GM18951 (cell line): ENCODE measurements around the gene NHSL2.

Experiments
- POLR2A ChIP-seq: IDR thresholded peaks from 4 replicates; pipeline ENCODE4 v1.6.1; 2011; ENCODE audit warnings: mild to moderate bottlenecking; ENCODE audit not compliant: insufficient read length, insufficient read depth; ENCODE audit errors: extremely low read depth
- in situ Hi-C: fragments of 300-500 bp; cut with MboI; formaldehyde crosslinking; loops from one replicate; pipeline ENCODE4 v1.12.0; 2022; ENCODE audit warnings: low sequenced_read_pairs, mixed read lengths, inconsistent platforms; ENCODE audit not compliant: unreplicated experiment

Gene NHSL2

GRCh38 chrX:72031118-72031517, 120.5 kb downstream of the NHSL2 start:
- in situ Hi-C loops = no loop called here

GRCh38 chrX:72031634-72032033, 121.0 kb downstream of the NHSL2 start:
- no peak for TF ChIP-seq POLR2A
- in situ Hi-C loops = no loop called here

More at GRCh38 chrX:72031118-72031517, 120.5 kb downstream of the NHSL2 start:
- no peak for TF ChIP-seq POLR2A

GRCh38 chrX:72037601-72038000, 127.0 kb downstream of the NHSL2 start:
- in situ Hi-C loops = no loop called here
- TF ChIP-seq POLR2A = no peak

- TF ChIP-seq POLR2A = no peak
- in situ Hi-C loops = no loop called here
Observed at GRCh38 chrX:72038016-72038415, 127.4 kb downstream of the NHSL2 start.

- no peak for TF ChIP-seq POLR2A
- in situ Hi-C loops = no loop called here
Observed at GRCh38 chrX:72038868-72039267, 128.2 kb downstream of the NHSL2 start.

- in situ Hi-C loops = no loop called here
- TF ChIP-seq POLR2A = no peak
Observed at GRCh38 chrX:72040506-72040905, 129.9 kb downstream of the NHSL2 start.

GRCh38 chrX:72041176-72041575, 130.5 kb downstream of the NHSL2 start:
- no peak for TF ChIP-seq POLR2A
- in situ Hi-C loops = no loop called here

GRCh38 chrX:72041871-72042851, 131.5 kb downstream of the NHSL2 start:
- no peak for TF ChIP-seq POLR2A
- in situ Hi-C loops = no loop called here

- TF ChIP-seq POLR2A = no peak
- in situ Hi-C loops = no loop called here
Observed at GRCh38 chrX:72042852-72043248, 132.2 kb downstream of the NHSL2 start.

GRCh38 chrX:72043636-72044035, 133.0 kb downstream of the NHSL2 start:
- in situ Hi-C loops = no loop called here
- no peak for TF ChIP-seq POLR2A

GRCh38 chrX:72045141-72045540, 134.5 kb downstream of the NHSL2 start:
- in situ Hi-C loops = no loop called here
- TF ChIP-seq POLR2A = no peak

GRCh38 chrX:72045552-72046277, 135.1 kb downstream of the NHSL2 start:
- TF ChIP-seq POLR2A = no peak
- in situ Hi-C loops = no loop called here

GRCh38 chrX:72046447-72046846, 135.8 kb downstream of the NHSL2 start:
- TF ChIP-seq POLR2A = no peak
- in situ Hi-C loops = no loop called here
